ENCODE data around the gene FBXW11. TPM values are rescaled to one million over a fixed set of nuclear protein-coding genes. Genes with fewer than 3 reads are reported as not detected.

Gene FBXW11
- polyA plus RNA-seq, 1 donor (not counting 4 experiments of a cell fraction or from before 2014, with no cell fraction given): 48.4 TPM

DNA sequence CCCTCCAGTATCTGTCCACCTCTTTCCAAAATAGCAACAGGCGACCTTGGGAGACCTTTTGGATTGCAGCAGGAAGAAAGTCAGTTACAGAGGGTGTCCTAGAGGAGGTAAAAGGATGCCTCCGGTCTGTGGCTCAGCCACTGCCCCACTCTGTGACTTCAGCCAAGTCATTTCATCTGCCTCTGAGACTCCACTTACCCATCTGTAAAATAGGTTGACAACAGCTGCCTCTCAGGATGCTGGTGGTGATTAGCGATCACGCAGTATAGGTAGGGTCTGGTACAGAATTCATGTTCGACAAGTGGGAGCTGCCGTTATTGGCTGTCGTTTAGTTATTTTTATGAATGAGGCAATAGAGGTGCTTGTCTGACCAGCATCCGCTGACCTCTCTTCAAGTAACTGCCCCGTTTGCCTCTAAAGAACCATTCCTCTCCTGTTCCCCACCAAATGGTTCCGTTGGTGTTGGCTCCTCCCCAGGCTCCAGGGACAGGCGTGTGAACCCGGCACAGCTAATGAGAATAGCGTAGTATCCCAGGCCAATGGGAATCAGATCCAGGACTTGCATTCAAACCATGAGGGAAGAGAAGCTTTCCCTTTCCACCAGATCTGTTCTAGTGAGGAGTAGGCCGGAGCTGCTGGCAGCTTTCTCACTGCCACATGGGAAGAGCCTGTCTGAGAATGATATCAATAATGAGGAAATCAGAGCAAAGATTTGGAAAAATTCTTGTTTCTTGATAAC lies 156.7 kb downstream of the FBXW11 start:
- no peak for DNase-seq (ENCODE audit: low read depth, low spot score)
- H3K27me3 ChIP-seq (ENCODE audit: control insufficient read depth, extremely low read depth, insufficient read depth, low read length): no peaks in the 10 kb centered on the region
- no peak overlapping the region for H3K4me3 ChIP-seq (ENCODE audit: control insufficient read depth in 2 of 3, extremely low read depth in 1 of 3, insufficient read depth in 2 of 3, low read depth in 1 of 3, low read length in 3 of 3)
- H3K9ac ChIP-seq (ENCODE audit: control insufficient read depth, extremely low read depth, insufficient read depth, low read length): no peak overlapping the region
- H3K4me1 ChIP-seq (ENCODE audit: control insufficient read depth, extremely low read depth, insufficient read depth, low read length): no peaks in the 10 kb centered on the region
- no peaks in the 10 kb centered on the region for H3K9me3 ChIP-seq (ENCODE audit: control insufficient read depth, low read depth, low read length)
- H3K79me2 ChIP-seq (ENCODE audit: control insufficient read depth, insufficient read depth, low read length): no peaks in the 10 kb centered on the region
- no peak for TF ChIP-seq EZH2 (IDR thresholded peaks at IDR 0.05; ENCODE audit: low read length)
- TF ChIP-seq, protein P1, sequence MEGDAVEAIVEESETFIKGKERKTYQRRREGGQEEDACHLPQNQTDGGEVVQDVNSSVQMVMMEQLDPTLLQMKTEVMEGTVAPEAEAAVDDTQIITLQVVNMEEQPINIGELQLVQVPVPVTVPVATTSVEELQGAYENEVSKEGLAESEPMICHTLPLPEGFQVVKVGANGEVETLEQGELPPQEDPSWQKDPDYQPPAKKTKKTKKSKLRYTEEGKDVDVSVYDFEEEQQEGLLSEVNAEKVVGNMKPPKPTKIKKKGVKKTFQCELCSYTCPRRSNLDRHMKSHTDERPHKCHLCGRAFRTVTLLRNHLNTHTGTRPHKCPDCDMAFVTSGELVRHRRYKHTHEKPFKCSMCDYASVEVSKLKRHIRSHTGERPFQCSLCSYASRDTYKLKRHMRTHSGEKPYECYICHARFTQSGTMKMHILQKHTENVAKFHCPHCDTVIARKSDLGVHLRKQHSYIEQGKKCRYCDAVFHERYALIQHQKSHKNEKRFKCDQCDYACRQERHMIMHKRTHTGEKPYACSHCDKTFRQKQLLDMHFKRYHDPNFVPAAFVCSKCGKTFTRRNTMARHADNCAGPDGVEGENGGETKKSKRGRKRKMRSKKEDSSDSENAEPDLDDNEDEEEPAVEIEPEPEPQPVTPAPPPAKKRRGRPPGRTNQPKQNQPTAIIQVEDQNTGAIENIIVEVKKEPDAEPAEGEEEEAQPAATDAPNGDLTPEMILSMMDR (optimal IDR thresholded peaks at IDR 0.05 in 1 of 3, IDR thresholded peaks at IDR 0.05 in 1 of 3, conservative IDR thresholded peaks at IDR 0.05 in 1 of 3; ENCODE audit: extremely low read depth in 1 of 3, insufficient read depth in 2 of 3, low read length in 3 of 3): no peak
- no peak for FAIRE-seq
- H3K36me3 ChIP-seq (ENCODE audit: control insufficient read depth in 2 of 2, extremely low read depth in 1 of 2, insufficient read depth in 2 of 2, low read length in 2 of 2): no peaks in the 10 kb centered on the region
- no peak overlapping the region for H3K4me2 ChIP-seq (ENCODE audit: control insufficient read depth, extremely low read depth, insufficient read depth, low read depth, low read length)
- no peak overlapping the region for H3K27ac ChIP-seq (ENCODE audit: control insufficient read depth, insufficient read depth, low read length)
- H4K20me1 ChIP-seq (ENCODE audit: control insufficient read depth, extremely low read depth, insufficient read depth, low read length): no peaks in the 10 kb centered on the region
- no peak overlapping the region for H2AFZ ChIP-seq (ENCODE audit: control insufficient read depth, low read length)
- no peaks in the 10 kb centered on the region for H3K9me1 ChIP-seq (ENCODE audit: control insufficient read depth, extremely low read depth, insufficient read depth, low read length)
- dilution Hi-C loops (cut with MboI; ENCODE audit: extremely low pct_ligation_motif_present, low sequenced_read_pairs): no loop called here

DNA sequence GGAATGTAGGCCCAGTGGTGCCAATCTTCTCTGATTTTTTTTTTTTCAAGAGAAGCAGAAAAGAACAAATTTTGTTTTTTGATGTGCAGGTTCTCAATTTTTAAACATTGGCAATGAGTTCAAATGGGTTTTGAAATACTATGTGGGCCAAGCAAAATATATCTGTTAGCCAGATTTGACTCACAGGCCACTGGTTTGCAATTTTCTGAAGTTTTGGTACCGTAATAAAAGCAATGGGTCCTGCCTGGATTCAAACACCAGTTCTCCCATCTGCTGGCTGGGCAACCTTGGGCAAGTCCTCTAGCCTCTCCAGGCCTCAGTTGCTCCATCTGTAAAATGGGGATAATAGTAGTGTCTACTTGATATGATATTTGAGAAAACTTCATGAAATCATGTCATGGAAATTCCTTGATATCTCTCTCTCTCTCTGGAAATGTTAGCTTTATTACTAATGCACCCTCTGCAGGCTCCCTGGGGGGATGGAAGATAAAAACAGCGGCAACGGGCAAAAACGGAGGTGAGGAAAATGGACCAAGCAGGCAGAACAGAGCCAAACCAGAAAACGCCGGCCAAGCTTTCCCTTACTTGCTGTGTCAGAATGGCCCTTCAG lies 157.4 kb downstream of the FBXW11 start:
- H3K9me3 ChIP-seq (ENCODE audit: control insufficient read depth, low read depth, low read length): no peaks in the 10 kb centered on the region
- FAIRE-seq (no peak), DNase-seq (ENCODE audit: low read depth, low spot score) (no peak)
- H3K9ac ChIP-seq (ENCODE audit: control insufficient read depth, extremely low read depth, insufficient read depth, low read length): no peak overlapping the region
- no peaks in the 10 kb centered on the region for H3K9me1 ChIP-seq (ENCODE audit: control insufficient read depth, extremely low read depth, insufficient read depth, low read length)
- no peak overlapping the region for H3K4me3 ChIP-seq (ENCODE audit: control insufficient read depth in 2 of 3, extremely low read depth in 1 of 3, insufficient read depth in 2 of 3, low read depth in 1 of 3, low read length in 3 of 3)
- no peaks in the 10 kb centered on the region for H3K36me3 ChIP-seq (ENCODE audit: control insufficient read depth in 2 of 2, extremely low read depth in 1 of 2, insufficient read depth in 2 of 2, low read length in 2 of 2)
- no peak overlapping the region for H3K4me2 ChIP-seq (ENCODE audit: control insufficient read depth, extremely low read depth, insufficient read depth, low read depth, low read length)
- H3K79me2 ChIP-seq (ENCODE audit: control insufficient read depth, insufficient read depth, low read length): no peaks in the 10 kb centered on the region
- no peak overlapping the region for H3K27ac ChIP-seq (ENCODE audit: control insufficient read depth, insufficient read depth, low read length)
- H3K27me3 ChIP-seq (ENCODE audit: control insufficient read depth, extremely low read depth, insufficient read depth, low read length): no peaks in the 10 kb centered on the region
- TF ChIP-seq EZH2 (IDR thresholded peaks at IDR 0.05; ENCODE audit: low read length): no peak
- TF ChIP-seq, protein P1 (optimal IDR thresholded peaks at IDR 0.05 in 1 of 3, IDR thresholded peaks at IDR 0.05 in 1 of 3, conservative IDR thresholded peaks at IDR 0.05 in 1 of 3; ENCODE audit: extremely low read depth in 1 of 3, insufficient read depth in 2 of 3, low read length in 3 of 3): no peak
- H4K20me1 ChIP-seq (ENCODE audit: control insufficient read depth, extremely low read depth, insufficient read depth, low read length): no peaks in the 10 kb centered on the region
- H3K4me1 ChIP-seq (ENCODE audit: control insufficient read depth, extremely low read depth, insufficient read depth, low read length): no peaks in the 10 kb centered on the region
- no peak overlapping the region for H2AFZ ChIP-seq (ENCODE audit: control insufficient read depth, low read length)
- dilution Hi-C loops (cut with MboI; ENCODE audit: extremely low pct_ligation_motif_present, low sequenced_read_pairs): no loop called here

All from keratinocyte (primary cell).